ENCODE results near the gene SIAH2.

Gene SIAH2

GRCh38 chr3:150789451-150789850 is 26.5 kb upstream of the SIAH2 start:
- Histone ChIP-seq H3K14ac (ENCODE audit: low read length) (no peak overlapping the region), H3K4ac (ENCODE audit: low read depth, low read length) (no peak overlapping the region), H4K8ac (ENCODE audit: low read depth, low read length) (no peak overlapping the region), H2AFZ (ENCODE audit: insufficient read depth, low read length, poor library complexity) (no peak overlapping the region), H3K9me3 (ENCODE audit: insufficient read depth, low read depth, low read length) (no peaks in the 10 kb centered on the region), H3K27me3 (ENCODE audit: insufficient read depth, low read length) (no peaks in the 10 kb centered on the region), H3K4me3 (ENCODE audit: low read depth, low read length) (no peak overlapping the region), H3K23ac (ENCODE audit: low read length) (no peak overlapping the region), H4K91ac (ENCODE audit: low read depth, low read length) (no peak overlapping the region), H3K4me1 (ENCODE audit: control insufficient read depth in 1 of 2, insufficient read depth in 2 of 2, low read length in 2 of 2) (peaks cover 3 to 4% of the 10 kb centered on the region in 2 experiments), H3K36me3 (ENCODE audit: control insufficient read depth in 1 of 2, insufficient read depth in 2 of 2, low read length in 2 of 2) (no peaks in the 10 kb centered on the region), H3K27ac (ENCODE audit: low read depth, low read length) (no peak overlapping the region), H3K79me1 (ENCODE audit: low read length) (peaks cover 2% of the 10 kb centered on the region), H3K9ac (ENCODE audit: low read length) (no peak overlapping the region), H4K12ac (ENCODE audit: low read depth, low read length) (no peak overlapping the region), H3K18ac (ENCODE audit: low read length) (no peak overlapping the region), H2BK120ac (ENCODE audit: insufficient read depth, low read length, poor library complexity) (no peak overlapping the region), H2BK12ac (ENCODE audit: low read length) (no peak overlapping the region), H2AK5ac (ENCODE audit: low read length) (no peak overlapping the region), H2BK5ac (ENCODE audit: low read depth, low read length, poor library complexity) (no peak overlapping the region), H3K79me2 (ENCODE audit: control insufficient read depth, insufficient read depth, low read length, poor library complexity) (no peaks in the 10 kb centered on the region), H3K4me2 (ENCODE audit: low read length) (no peak overlapping the region)
- WGBS (ENCODE audit: extremely low coverage, insufficient coverage, insufficient read length), result no CpG with 5 or more reads among the region's 4 CpGs
- DNase-seq, result no peak

GRCh38 chr3:150787741-150788370 is 24.9 kb upstream of the SIAH2 start:
- H3K36me3 ChIP-seq (ENCODE audit: control insufficient read depth in 1 of 2, insufficient read depth in 2 of 2, low read length in 2 of 2), result no peaks in the 10 kb centered on the region
- peaks cover 3 to 4% of the 10 kb centered on the region in 2 experiments for H3K4me1 ChIP-seq (ENCODE audit: control insufficient read depth in 1 of 2, insufficient read depth in 2 of 2, low read length in 2 of 2)
- WGBS (ENCODE audit: extremely low coverage, insufficient coverage, insufficient read length), result no CpG with 5 or more reads among the region's 10 CpGs
- H3K4ac ChIP-seq (ENCODE audit: low read depth, low read length), result no peak overlapping the region
- no peak overlapping the region for H2AK5ac ChIP-seq (ENCODE audit: low read length)
- H3K27ac ChIP-seq (ENCODE audit: low read depth, low read length), result no peak overlapping the region
- peaks cover 2% of the 10 kb centered on the region for H3K79me1 ChIP-seq (ENCODE audit: low read length)
- peak; percentile 89 to 91 for DNase-seq
- H2AFZ ChIP-seq (ENCODE audit: insufficient read depth, low read length, poor library complexity), result no peak overlapping the region
- H2BK5ac ChIP-seq (ENCODE audit: low read depth, low read length, poor library complexity), result no peak overlapping the region
- no peak overlapping the region for H3K4me2 ChIP-seq (ENCODE audit: low read length)
- H2BK12ac ChIP-seq (ENCODE audit: low read length), result no peak overlapping the region
- H2BK120ac ChIP-seq (ENCODE audit: insufficient read depth, low read length, poor library complexity), result no peak overlapping the region
- no peak overlapping the region for H3K18ac ChIP-seq (ENCODE audit: low read length)
- H3K9ac ChIP-seq (ENCODE audit: low read length), result no peak overlapping the region
- H3K14ac ChIP-seq (ENCODE audit: low read length), result no peak overlapping the region
- no peaks in the 10 kb centered on the region for H3K9me3 ChIP-seq (ENCODE audit: insufficient read depth, low read depth, low read length)
- no peak overlapping the region for H4K12ac ChIP-seq (ENCODE audit: low read depth, low read length)
- H3K23ac ChIP-seq (ENCODE audit: low read length), result no peak overlapping the region
- H3K79me2 ChIP-seq (ENCODE audit: control insufficient read depth, insufficient read depth, low read length, poor library complexity), result no peaks in the 10 kb centered on the region
- H4K8ac ChIP-seq (ENCODE audit: low read depth, low read length), result no peak overlapping the region
- no peak overlapping the region for H4K91ac ChIP-seq (ENCODE audit: low read depth, low read length)
- H3K27me3 ChIP-seq (ENCODE audit: insufficient read depth, low read length), result no peaks in the 10 kb centered on the region
- no peak overlapping the region for H3K4me3 ChIP-seq (ENCODE audit: low read depth, low read length)

GRCh38 chr3:150786791-150787190 is 23.8 kb upstream of the SIAH2 start:
- Histone ChIP-seq H3K4me2 (ENCODE audit: low read length) (no peak overlapping the region), H3K79me1 (ENCODE audit: low read length) (peaks cover 2% of the 10 kb centered on the region), H3K27me3 (ENCODE audit: insufficient read depth, low read length) (no peaks in the 10 kb centered on the region), H4K12ac (ENCODE audit: low read depth, low read length) (no peak overlapping the region), H3K23ac (ENCODE audit: low read length) (no peak overlapping the region), H3K9me3 (ENCODE audit: insufficient read depth, low read depth, low read length) (no peaks in the 10 kb centered on the region), H2BK12ac (ENCODE audit: low read length) (no peak overlapping the region), H3K79me2 (ENCODE audit: control insufficient read depth, insufficient read depth, low read length, poor library complexity) (no peaks in the 10 kb centered on the region), H2BK5ac (ENCODE audit: low read depth, low read length, poor library complexity) (no peak overlapping the region), H3K18ac (ENCODE audit: low read length) (no peak overlapping the region), H3K4ac (ENCODE audit: low read depth, low read length) (no peak overlapping the region), H3K9ac (ENCODE audit: low read length) (no peak overlapping the region), H3K27ac (ENCODE audit: low read depth, low read length) (no peak overlapping the region), H3K4me1 (ENCODE audit: control insufficient read depth in 1 of 2, insufficient read depth in 2 of 2, low read length in 2 of 2) (peaks cover 3 to 4% of the 10 kb centered on the region in 2 experiments), H4K91ac (ENCODE audit: low read depth, low read length) (peak overlapping the region; percentile 18), H2BK120ac (ENCODE audit: insufficient read depth, low read length, poor library complexity) (no peak overlapping the region), H3K4me3 (ENCODE audit: low read depth, low read length) (no peak overlapping the region), H3K36me3 (ENCODE audit: control insufficient read depth in 1 of 2, insufficient read depth in 2 of 2, low read length in 2 of 2) (no peaks in the 10 kb centered on the region), H2AFZ (ENCODE audit: insufficient read depth, low read length, poor library complexity) (no peak overlapping the region), H3K14ac (ENCODE audit: low read length) (no peak overlapping the region), H4K8ac (ENCODE audit: low read depth, low read length) (peak overlapping the region; percentile 49), H2AK5ac (ENCODE audit: low read length) (no peak overlapping the region)
- DNase-seq, result peak in 1 of 2 donors; percentile 66

DNA sequence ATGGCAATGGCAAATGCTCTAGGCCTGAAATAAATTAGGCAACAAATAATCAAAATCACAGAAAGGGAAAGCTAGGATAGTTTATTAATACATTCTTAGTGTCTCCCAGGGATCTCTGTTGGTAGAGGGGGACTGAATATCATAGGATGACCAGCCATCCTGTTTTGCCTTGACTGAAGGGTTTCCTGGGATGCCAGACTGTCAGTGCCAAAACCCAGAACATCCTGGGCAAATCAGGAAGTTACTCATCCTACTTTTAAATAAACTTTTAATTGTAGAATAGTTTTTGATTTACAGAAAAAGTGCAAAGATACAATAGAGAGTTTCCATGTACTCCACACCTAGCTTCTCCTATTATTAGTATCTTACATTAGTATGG is 21.8 kb upstream of the SIAH2 start:
- H3K4me3 ChIP-seq (ENCODE audit: low read depth, low read length), result no peak overlapping the region
- no peak overlapping the region for H2AK5ac ChIP-seq (ENCODE audit: low read length)
- no peak overlapping the region for H3K27ac ChIP-seq (ENCODE audit: low read depth, low read length)
- H4K12ac ChIP-seq (ENCODE audit: low read depth, low read length), result no peak overlapping the region
- H3K4ac ChIP-seq (ENCODE audit: low read depth, low read length), result no peak overlapping the region
- H3K36me3 ChIP-seq (ENCODE audit: control insufficient read depth in 1 of 2, insufficient read depth in 2 of 2, low read length in 2 of 2), result no peaks in the 10 kb centered on the region
- H2AFZ ChIP-seq (ENCODE audit: insufficient read depth, low read length, poor library complexity), result no peak overlapping the region
- no peaks in the 10 kb centered on the region for H3K79me2 ChIP-seq (ENCODE audit: control insufficient read depth, insufficient read depth, low read length, poor library complexity)
- no peak overlapping the region for H3K9ac ChIP-seq (ENCODE audit: low read length)
- H2BK120ac ChIP-seq (ENCODE audit: insufficient read depth, low read length, poor library complexity), result no peak overlapping the region
- no peak overlapping the region for H3K18ac ChIP-seq (ENCODE audit: low read length)
- no peaks in the 10 kb centered on the region for H3K9me3 ChIP-seq (ENCODE audit: insufficient read depth, low read depth, low read length)
- no peak for DNase-seq
- no peak overlapping the region for H3K14ac ChIP-seq (ENCODE audit: low read length)
- H2BK5ac ChIP-seq (ENCODE audit: low read depth, low read length, poor library complexity), result no peak overlapping the region
- no peak overlapping the region for H3K4me2 ChIP-seq (ENCODE audit: low read length)
- no peak overlapping the region for H3K23ac ChIP-seq (ENCODE audit: low read length)
- H2BK12ac ChIP-seq (ENCODE audit: low read length), result no peak overlapping the region
- H4K91ac ChIP-seq (ENCODE audit: low read depth, low read length), result no peak overlapping the region
- no peak overlapping the region for H4K8ac ChIP-seq (ENCODE audit: low read depth, low read length)
- no peaks in the 10 kb centered on the region for H3K27me3 ChIP-seq (ENCODE audit: insufficient read depth, low read length)
- peaks cover 3 to 4% of the 10 kb centered on the region in 2 experiments for H3K4me1 ChIP-seq (ENCODE audit: control insufficient read depth in 1 of 2, insufficient read depth in 2 of 2, low read length in 2 of 2)
- peaks cover 2% of the 10 kb centered on the region for H3K79me1 ChIP-seq (ENCODE audit: low read length)

Data from trophoblast cell (in vitro differentiated cells and primary cell).